ENCODE data around the gene MACROD2. TPM values are rescaled to one million over a fixed set of nuclear protein-coding genes. Genes with fewer than 3 reads are reported as not detected.
A peak's percentile ranks its signal among the peaks of the same experiment; 100 is the strongest.

MACROD2 gene
- total RNA-seq, 1 donor from 2014 or later, result 6.7 TPM

GRCh38 chr20:14406495-14406894 is 411.2 kb downstream of the MACROD2 start:
- Mint-ChIP-seq H3K9me3 (no peaks in the 10 kb centered on the region), H3K36me3 (no peaks in the 10 kb centered on the region), H3K27ac (no peak overlapping the region), H3K4me1 (ENCODE audit: unreplicated experiment) (peaks cover 8% of the 10 kb centered on the region), H3K27me3 (no peaks in the 10 kb centered on the region), H3K4me3 (no peak overlapping the region)
- TF ChIP-seq CTCF (conservative IDR thresholded peaks at IDR 0.05), result no peak
- DNase-seq (ENCODE audit: extremely low spot score, unreplicated experiment), result no peak

GRCh38 chr20:14407336-14407735 is 412.0 kb downstream of the MACROD2 start:
- H3K27ac Mint-ChIP-seq, result no peak overlapping the region

GRCh38 chr20:14410869-14411555 is 415.7 kb downstream of the MACROD2 start:
- no peak overlapping the region for H3K27ac Mint-ChIP-seq
- no peaks in the 10 kb centered on the region for H3K36me3 Mint-ChIP-seq
- no peak for DNase-seq (ENCODE audit: extremely low spot score, unreplicated experiment)
- H3K9me3 Mint-ChIP-seq, result no peaks in the 10 kb centered on the region
- TF ChIP-seq CTCF (conservative IDR thresholded peaks at IDR 0.05), result no peak
- no peak overlapping the region for H3K4me3 Mint-ChIP-seq
- peaks cover 27% of the 10 kb centered on the region for H3K4me1 Mint-ChIP-seq (ENCODE audit: unreplicated experiment)
- no peaks in the 10 kb centered on the region for H3K27me3 Mint-ChIP-seq

More at GRCh38 chr20:14407336-14407735, 412.0 kb downstream of the MACROD2 start:
- Mint-ChIP-seq H3K9me3 (no peaks in the 10 kb centered on the region), H3K4me3 (no peak overlapping the region), H3K4me1 (ENCODE audit: unreplicated experiment) (peaks cover 13% of the 10 kb centered on the region), H3K27me3 (no peaks in the 10 kb centered on the region), H3K36me3 (no peaks in the 10 kb centered on the region)
- no peak for DNase-seq (ENCODE audit: extremely low spot score, unreplicated experiment)
- no peak for TF ChIP-seq CTCF (conservative IDR thresholded peaks at IDR 0.05)

GRCh38 chr20:14412065-14412681 is 416.9 kb downstream of the MACROD2 start:
- Mint-ChIP-seq H3K27me3 (no peaks in the 10 kb centered on the region), H3K36me3 (no peaks in the 10 kb centered on the region), H3K27ac (peak overlapping the region; percentile 45), H3K9me3 (no peaks in the 10 kb centered on the region), H3K4me3 (no peak overlapping the region), H3K4me1 (ENCODE audit: unreplicated experiment) (peaks cover 27% of the 10 kb centered on the region)
- no peak for TF ChIP-seq CTCF (conservative IDR thresholded peaks at IDR 0.05)
- no peak for DNase-seq (ENCODE audit: extremely low spot score, unreplicated experiment)

- Mint-ChIP-seq H3K27ac (peak overlapping the region; percentile 4), H3K4me3 (peak overlapping the region; percentile 7), H3K4me1 (ENCODE audit: unreplicated experiment) (peaks cover 27% of the 10 kb centered on the region), H3K36me3 (no peaks in the 10 kb centered on the region), H3K27me3 (no peaks in the 10 kb centered on the region), H3K9me3 (no peaks in the 10 kb centered on the region)
- DNase-seq (ENCODE audit: extremely low spot score, unreplicated experiment), result no peak
- TF ChIP-seq CTCF (conservative IDR thresholded peaks at IDR 0.05), result no peak
These were observed 418.5 kb downstream of the MACROD2 start for GRCh38 chr20:14413835-14414234.
